GM12875 (cell line): ENCODE data around the gene LHPP.
"Not testable (repeated sequence)": the region's sequence is repeated elsewhere in the genome, so short reads cannot be mapped to it uniquely, and the experiment has no call there.

Experiments used
- H3K4me3 ChIP-seq: one replicate; pipeline ENCODE4 v1.5.1; 2011; ENCODE audit warnings: low read depth, low read length, control low read depth
- TF ChIP-seq, protein P1 (sequence below): IDR thresholded peaks from 2 replicates; pipeline ENCODE4 v1.5.1; 2011; ENCODE audit warnings: low read depth, mild to moderate bottlenecking, control low read depth, inconsistent platforms, low read length, moderate library complexity, borderline replicate concordance; ENCODE audit not compliant: insufficient read depth

The LHPP gene

DNA sequence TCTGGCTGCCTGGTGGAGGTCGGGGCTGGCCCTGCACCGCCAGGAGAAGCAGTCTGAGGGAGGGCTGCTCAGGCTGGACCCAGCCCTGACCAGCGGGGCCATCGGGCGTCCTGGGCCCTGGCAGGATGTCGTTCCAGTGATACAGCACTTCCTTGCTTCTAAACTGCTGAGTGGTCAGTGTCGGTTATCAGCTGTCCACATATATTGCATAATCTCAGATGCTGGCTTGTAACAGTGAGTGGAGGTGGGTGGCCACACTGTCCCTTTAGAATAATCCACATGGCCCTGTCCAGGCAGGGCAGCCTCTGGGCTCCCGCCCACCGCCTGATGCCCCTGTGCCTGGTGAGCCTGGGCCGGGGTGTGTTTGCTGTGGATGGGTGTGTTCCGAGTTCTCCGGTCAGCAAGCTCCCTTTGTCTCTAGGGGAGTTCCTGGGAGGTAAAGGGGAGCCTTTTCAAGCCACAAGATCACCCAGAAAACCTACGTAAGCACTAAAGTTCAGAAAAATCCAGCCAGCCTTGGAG is 86.1 kb downstream of the LHPP start:
- TF ChIP-seq, protein P1, sequence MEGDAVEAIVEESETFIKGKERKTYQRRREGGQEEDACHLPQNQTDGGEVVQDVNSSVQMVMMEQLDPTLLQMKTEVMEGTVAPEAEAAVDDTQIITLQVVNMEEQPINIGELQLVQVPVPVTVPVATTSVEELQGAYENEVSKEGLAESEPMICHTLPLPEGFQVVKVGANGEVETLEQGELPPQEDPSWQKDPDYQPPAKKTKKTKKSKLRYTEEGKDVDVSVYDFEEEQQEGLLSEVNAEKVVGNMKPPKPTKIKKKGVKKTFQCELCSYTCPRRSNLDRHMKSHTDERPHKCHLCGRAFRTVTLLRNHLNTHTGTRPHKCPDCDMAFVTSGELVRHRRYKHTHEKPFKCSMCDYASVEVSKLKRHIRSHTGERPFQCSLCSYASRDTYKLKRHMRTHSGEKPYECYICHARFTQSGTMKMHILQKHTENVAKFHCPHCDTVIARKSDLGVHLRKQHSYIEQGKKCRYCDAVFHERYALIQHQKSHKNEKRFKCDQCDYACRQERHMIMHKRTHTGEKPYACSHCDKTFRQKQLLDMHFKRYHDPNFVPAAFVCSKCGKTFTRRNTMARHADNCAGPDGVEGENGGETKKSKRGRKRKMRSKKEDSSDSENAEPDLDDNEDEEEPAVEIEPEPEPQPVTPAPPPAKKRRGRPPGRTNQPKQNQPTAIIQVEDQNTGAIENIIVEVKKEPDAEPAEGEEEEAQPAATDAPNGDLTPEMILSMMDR: no peak
- H3K4me3 ChIP-seq: no peak overlapping the region

DNA sequence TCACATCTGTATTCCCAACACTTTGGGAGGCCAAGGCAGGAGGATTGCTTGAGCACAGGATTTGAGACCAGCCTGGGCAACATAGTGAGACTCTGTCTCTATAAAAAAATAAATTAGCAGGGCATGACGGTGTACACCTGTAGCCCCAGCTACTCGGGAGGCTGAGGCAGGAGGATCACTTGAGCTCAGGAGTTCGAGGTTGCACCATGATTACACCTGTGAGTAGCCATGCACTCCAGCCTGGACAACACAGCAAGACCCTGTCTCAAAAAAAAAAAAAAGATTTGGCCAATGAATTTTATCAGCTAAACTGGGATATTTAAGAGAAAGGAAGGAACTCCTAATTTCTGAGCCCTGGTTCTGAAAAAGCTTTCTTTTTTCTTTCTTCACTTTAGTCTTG is 87.5 kb downstream of the LHPP start:
- not testable (repeated sequence) for H3K4me3 ChIP-seq

DNA sequence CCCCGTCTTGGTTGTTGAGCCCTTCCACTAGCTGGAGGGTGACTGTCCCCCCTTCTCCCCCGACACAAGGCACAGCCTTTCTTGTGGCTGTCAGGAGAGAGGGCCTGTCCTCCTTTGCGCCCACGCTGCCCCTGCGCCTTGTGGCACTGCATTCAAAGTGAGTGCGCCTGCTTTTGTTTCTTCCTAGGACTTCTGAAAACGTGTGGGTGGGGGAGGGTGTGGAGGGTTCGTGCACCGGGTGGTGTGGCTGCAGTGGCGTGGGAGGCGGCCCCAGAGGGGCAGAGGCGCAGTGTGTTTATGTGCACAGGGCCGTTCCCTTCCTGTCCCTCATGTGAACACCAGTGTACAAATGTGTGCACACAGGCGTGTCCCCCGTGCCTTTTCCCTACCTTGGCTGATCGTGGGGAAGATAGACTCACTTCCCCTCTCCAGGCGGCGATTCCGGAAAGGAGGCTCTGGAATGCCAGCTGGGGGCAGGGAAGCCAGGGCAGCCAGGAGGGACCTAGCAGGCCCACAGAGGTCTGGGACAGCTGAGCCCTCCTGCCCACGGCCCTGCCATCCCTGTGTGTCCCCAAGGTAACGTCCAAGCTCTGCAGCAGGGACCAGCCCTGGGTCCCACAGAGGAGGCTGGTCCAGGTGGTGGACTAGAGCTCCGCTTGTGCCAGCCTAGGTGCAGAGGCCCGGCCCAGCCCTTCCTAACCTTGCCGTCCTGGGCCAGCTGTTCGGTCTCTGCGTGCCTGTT is 88.8 kb downstream of the LHPP start:
- H3K4me3 ChIP-seq: no peak overlapping the region
- TF ChIP-seq, protein P1: no peak

DNA sequence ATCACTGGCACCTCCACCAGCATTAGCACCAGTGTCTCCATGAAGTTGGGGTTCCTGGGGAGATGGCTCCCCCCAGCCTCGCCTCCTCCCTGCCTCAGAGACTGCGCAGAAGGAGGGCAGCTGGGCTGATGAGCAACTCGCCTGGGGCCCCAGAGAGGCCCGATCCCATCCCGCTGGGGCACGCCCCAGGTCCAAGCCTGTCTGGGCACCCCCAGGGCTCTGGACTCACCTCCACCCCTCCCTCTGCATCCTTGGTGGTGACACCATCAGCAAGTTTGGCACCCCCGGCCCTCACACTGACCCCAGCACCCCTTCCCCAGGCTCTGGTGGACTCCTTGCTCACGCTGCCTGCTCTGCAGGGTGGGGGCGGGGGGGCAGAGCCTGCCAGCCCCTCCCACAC is 89.5 kb downstream of the LHPP start:
- H3K4me3 ChIP-seq: no peak overlapping the region
- TF ChIP-seq, protein P1: no peak

DNA sequence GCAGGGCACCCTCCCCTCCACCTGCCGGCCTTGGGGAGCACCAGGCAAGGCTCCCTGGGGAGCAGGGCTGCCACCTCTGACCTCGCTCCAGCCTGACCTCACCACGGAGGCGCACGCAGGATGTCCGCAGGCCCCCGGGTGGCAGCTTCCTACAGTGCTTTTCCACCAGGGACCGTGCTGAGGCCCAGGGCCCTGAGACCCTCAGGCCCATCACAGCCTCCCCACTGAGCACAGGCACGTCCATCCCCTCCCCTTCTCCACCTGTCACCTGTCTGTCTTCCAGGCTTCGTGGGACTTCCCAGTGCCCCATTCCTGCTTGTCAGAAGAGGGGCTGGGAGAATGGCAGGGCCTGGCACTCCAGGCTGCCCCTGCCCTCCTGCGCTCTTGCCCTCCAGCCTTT is 90.1 kb downstream of the LHPP start:
- H3K4me3 ChIP-seq: no peak overlapping the region
- TF ChIP-seq, protein P1: no peak

DNA sequence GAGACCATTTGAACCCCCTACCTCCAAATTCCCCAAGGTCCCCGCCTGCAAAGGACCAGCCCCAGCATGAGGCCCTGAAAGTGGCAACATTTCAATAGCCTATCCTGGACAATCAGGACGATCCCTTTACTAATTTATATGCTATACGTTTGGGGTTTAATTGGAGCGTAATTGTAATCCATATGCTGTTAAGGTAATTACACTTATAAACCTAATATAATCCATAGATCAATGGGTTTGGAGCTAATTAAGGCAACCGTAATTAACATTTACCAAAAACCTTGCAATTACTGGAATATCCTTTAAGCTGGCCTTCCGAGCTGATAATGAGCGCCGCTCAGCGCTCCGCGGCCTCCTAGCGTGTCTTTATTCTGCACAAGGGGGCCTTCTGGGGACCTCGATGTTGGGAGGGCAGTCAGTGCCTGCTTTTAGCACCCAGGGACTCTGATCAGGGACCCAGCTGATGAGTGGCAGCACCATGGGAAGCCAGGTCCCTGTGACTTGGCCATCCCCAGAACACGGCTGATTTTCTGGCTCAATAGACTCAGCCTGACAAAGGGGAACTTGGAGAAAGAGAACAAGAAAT is 91.2 kb downstream of the LHPP start:
- TF ChIP-seq, protein P1: no peak

DNA sequence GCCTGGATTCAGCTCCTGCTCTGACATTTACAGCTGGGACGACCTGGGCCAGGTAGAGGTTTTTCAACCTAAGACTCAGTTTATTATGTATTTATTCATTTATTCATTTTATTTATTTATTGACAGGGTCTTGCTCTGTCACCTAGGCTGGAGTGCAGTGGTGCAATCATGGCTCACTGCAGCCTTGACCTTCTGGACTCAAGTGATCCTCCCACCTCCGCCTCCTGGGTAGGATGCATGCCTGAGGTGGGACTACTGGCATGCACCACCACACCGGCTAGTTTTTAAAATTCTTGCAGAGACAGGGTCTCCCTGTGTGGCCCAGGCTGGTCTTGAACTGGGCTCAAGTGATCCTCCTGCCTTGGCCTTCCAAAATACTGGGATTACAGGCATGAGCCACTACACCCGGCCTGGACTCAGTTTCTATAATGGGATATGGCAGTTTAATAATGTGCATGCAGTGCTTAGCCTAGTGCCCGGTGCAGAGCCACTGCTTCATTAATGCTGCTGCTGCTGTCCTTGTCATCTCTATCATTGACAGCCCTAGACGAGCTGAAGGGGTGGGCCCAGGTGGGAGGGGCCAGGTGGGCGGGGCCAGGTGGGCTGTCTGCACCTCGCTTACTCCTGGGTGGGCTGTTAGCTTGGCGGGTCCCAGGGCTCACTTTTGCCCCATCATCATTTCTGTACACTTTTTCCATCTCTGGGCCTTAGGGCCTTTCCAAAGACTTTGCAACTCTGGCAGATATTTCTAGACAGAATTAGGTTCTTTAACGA is 92.6 kb downstream of the LHPP start:
- H3K4me3 ChIP-seq: no peak overlapping the region
- TF ChIP-seq, protein P1: no peak

More for the DNA sequence above, 91.2 kb downstream of the LHPP start:
- H3K4me3 ChIP-seq: no peak overlapping the region
